ENCODE measurements around the gene ZNF460.

ZNF460 gene

DNA sequence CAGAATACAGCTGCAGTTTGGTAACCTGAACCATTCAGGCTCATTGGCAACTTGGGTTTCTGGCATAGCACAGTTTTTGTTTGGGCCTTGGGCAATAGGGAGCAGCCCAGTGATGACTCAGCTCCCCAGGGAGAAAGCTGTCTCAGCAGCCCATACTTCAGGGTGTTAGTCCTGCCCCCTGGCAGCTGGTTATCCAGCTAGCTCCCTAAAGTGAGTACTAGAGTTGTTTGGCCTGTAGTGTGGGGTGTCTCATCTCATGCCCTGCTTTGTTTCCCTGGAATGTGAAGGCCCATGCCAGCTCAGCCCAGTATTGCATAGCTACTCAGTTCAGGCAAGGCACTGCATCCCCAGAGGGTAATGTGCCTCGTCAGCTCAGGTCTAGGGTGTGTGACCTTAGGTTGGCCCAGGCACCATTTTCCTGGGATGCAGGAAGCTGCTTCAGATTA is 21.8 kb downstream of the ZNF460 start:
- TF ChIP-seq, protein P1, sequence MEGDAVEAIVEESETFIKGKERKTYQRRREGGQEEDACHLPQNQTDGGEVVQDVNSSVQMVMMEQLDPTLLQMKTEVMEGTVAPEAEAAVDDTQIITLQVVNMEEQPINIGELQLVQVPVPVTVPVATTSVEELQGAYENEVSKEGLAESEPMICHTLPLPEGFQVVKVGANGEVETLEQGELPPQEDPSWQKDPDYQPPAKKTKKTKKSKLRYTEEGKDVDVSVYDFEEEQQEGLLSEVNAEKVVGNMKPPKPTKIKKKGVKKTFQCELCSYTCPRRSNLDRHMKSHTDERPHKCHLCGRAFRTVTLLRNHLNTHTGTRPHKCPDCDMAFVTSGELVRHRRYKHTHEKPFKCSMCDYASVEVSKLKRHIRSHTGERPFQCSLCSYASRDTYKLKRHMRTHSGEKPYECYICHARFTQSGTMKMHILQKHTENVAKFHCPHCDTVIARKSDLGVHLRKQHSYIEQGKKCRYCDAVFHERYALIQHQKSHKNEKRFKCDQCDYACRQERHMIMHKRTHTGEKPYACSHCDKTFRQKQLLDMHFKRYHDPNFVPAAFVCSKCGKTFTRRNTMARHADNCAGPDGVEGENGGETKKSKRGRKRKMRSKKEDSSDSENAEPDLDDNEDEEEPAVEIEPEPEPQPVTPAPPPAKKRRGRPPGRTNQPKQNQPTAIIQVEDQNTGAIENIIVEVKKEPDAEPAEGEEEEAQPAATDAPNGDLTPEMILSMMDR (IDR thresholded peaks at IDR 0.05) = no peak
- Histone ChIP-seq H3K27me3 (ENCODE audit: control insufficient read depth, insufficient read depth, low read length) (no peaks in the 10 kb centered on the region), H3K9ac (no peak overlapping the region), H3K36me3 (ENCODE audit: control insufficient read depth, insufficient read depth, low read length) (no peaks in the 10 kb centered on the region), H3K27ac (peak overlapping the region; percentile 73), H3K79me2 (peaks cover 21% of the 10 kb centered on the region), H2AFZ (no peak overlapping the region), H3K4me3 (ENCODE audit: low read depth, low read length) (no peak overlapping the region), H3K4me2 (ENCODE audit: low read length) (peak overlapping the region; percentile 14), H3K4me1 (peaks cover 13% of the 10 kb centered on the region), H3K9me3 (ENCODE audit: control insufficient read depth, low read length) (no peaks in the 10 kb centered on the region)

DNA sequence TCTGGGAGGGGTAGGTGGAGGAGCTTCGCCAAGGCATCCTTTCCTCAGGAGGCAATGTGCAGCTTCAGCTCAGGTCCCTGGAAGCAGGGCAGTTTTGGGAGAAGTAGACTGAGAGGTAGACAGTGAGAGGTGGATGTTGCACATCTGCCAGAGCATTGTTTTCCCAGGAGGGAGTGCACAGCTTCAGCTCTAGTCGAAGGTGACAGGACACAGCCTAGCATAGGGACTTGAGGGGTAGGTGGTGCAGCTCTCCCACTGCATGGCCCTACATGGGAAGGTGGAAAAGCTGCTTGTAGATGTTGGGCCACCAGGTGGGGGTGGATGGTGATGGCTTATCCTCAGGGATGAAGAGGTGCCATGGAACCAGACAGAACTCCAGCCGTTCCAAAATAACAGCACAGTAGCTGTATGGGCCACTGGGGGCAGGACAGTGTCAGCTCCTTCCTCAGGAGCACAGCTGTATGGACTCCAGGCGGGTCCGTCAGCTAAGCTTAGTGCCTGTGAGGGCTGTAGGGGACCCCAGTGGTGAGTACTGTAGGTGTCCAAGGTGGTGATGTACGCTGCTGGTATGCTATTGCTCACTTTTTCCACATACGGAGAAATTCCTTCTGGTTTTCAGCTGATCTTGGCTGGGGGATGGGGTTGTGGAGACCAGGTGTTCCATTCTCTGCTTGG is 22.6 kb downstream of the ZNF460 start:
- no peaks in the 10 kb centered on the region for H3K27me3 ChIP-seq (ENCODE audit: control insufficient read depth, insufficient read depth, low read length)
- no peak overlapping the region for H2AFZ ChIP-seq
- peaks cover 13% of the 10 kb centered on the region for H3K4me1 ChIP-seq
- H3K4me2 ChIP-seq (ENCODE audit: low read length) = no peak overlapping the region
- H3K27ac ChIP-seq = no peak overlapping the region
- H3K36me3 ChIP-seq (ENCODE audit: control insufficient read depth, insufficient read depth, low read length) = no peaks in the 10 kb centered on the region
- peaks cover 21% of the 10 kb centered on the region for H3K79me2 ChIP-seq
- H3K4me3 ChIP-seq (ENCODE audit: low read depth, low read length) = no peak overlapping the region
- TF ChIP-seq, protein P1 (IDR thresholded peaks at IDR 0.05) = no peak
- no peaks in the 10 kb centered on the region for H3K9me3 ChIP-seq (ENCODE audit: control insufficient read depth, low read length)
- H3K9ac ChIP-seq = no peak overlapping the region

DNA sequence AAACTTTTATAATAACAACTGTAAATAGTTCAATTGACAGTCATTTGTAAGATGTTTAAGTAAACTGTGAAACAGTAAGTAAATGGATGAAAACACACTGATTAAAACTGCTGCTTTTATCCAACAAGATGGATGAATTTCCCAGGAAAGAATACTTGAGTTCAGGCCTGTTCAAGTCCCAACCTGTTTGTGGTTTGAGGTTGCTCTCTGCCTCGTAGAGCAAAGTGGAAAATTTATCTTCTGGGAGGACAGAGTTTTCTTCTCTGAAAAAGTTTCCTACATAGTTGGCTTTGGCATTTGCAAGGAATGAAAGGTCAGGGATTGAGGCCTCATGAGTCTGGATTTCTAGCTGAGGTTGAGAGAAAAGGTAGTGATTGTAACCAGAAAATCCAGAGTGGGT is 24.8 kb downstream of the ZNF460 start:
- Histone ChIP-seq H3K27ac (no peak overlapping the region), H3K4me2 (ENCODE audit: low read length) (no peak overlapping the region), H3K9ac (no peak overlapping the region), H3K27me3 (ENCODE audit: control insufficient read depth, insufficient read depth, low read length) (no peaks in the 10 kb centered on the region), H3K4me3 (ENCODE audit: low read depth, low read length) (no peak overlapping the region), H2AFZ (no peak overlapping the region), H3K79me2 (peaks cover 20% of the 10 kb centered on the region), H3K36me3 (ENCODE audit: control insufficient read depth, insufficient read depth, low read length) (no peaks in the 10 kb centered on the region), H3K9me3 (ENCODE audit: control insufficient read depth, low read length) (no peaks in the 10 kb centered on the region), H3K4me1 (peaks cover 13% of the 10 kb centered on the region)
- TF ChIP-seq, protein P1 (IDR thresholded peaks at IDR 0.05) = no peak

DNA sequence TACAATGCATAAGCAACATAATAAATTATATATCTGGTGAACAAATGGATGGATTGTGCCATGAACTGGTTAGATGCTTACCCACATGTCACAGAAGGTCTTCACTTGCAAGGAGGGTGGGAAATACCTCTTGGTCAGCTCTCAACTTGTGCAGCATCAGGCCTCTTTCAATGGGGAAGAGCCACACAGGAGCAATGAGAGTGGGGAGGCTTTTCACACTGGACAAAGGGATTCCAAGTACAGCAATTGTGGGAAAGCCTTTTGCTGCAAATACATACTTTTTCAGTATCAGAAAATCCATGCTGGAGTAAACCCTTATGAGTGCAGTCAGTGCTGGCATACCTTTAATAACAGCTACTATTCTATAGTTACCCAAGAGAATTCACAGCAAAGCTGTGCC is 28.2 kb downstream of the ZNF460 start:
- H3K4me1 ChIP-seq = no peaks in the 10 kb centered on the region
- TF ChIP-seq, protein P1 (IDR thresholded peaks at IDR 0.05) = no peak
- H3K27ac ChIP-seq = no peak overlapping the region
- no peaks in the 10 kb centered on the region for H3K9me3 ChIP-seq (ENCODE audit: control insufficient read depth, low read length)
- H3K4me2 ChIP-seq (ENCODE audit: low read length) = no peak overlapping the region
- H3K36me3 ChIP-seq (ENCODE audit: control insufficient read depth, insufficient read depth, low read length) = no peaks in the 10 kb centered on the region
- no peak overlapping the region for H3K9ac ChIP-seq
- no peaks in the 10 kb centered on the region for H3K27me3 ChIP-seq (ENCODE audit: control insufficient read depth, insufficient read depth, low read length)
- no peak overlapping the region for H2AFZ ChIP-seq
- peaks cover 11% of the 10 kb centered on the region for H3K79me2 ChIP-seq
- no peak overlapping the region for H3K4me3 ChIP-seq (ENCODE audit: low read depth, low read length)

DNA sequence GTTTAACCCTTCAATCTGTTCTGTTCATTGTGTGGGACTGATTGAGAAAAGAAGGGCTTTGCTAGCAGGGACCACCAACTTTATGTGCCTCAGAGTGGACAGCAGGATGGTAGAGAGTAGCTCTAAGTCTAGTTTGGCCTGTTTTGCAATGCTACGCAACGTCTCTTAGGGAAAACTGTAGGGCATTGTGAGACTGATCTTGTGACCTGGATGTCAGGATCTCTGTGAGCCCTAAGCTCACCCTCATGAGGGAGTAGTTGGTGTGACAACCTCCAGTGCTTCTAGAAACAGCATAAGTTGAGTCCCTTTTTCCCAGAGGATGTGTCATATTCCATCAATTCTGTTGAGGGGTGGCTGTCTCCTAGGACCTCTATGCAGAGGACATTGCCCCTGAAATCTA is 30.5 kb downstream of the ZNF460 start:
- no peak overlapping the region for H3K4me2 ChIP-seq (ENCODE audit: low read length)
- no peak overlapping the region for H3K27ac ChIP-seq
- no peak overlapping the region for H3K9ac ChIP-seq
- no peak overlapping the region for H2AFZ ChIP-seq
- H3K4me3 ChIP-seq (ENCODE audit: low read depth, low read length) = no peak overlapping the region
- H3K79me2 ChIP-seq = peaks cover 11% of the 10 kb centered on the region
- no peaks in the 10 kb centered on the region for H3K27me3 ChIP-seq (ENCODE audit: control insufficient read depth, insufficient read depth, low read length)
- H3K36me3 ChIP-seq (ENCODE audit: control insufficient read depth, insufficient read depth, low read length) = no peaks in the 10 kb centered on the region
- no peaks in the 10 kb centered on the region for H3K9me3 ChIP-seq (ENCODE audit: control insufficient read depth, low read length)
- TF ChIP-seq, protein P1 (IDR thresholded peaks at IDR 0.05) = no peak
- H3K4me1 ChIP-seq = no peaks in the 10 kb centered on the region
